ENCODE results near the gene CPSF7.
"Not testable (repeated sequence)": the region's sequence is repeated elsewhere in the genome, so short reads cannot be mapped to it uniquely, and the experiment has no call there.

CPSF7 gene

GRCh38 chr11:61442616-61443015 is 12.8 kb upstream of the CPSF7 start:
- Histone ChIP-seq H3K36me3 (ENCODE audit: control insufficient read depth in 1 of 2, insufficient read depth in 2 of 2, low read length in 2 of 2) (peaks cover 41 to 47% of the 10 kb centered on the region in 2 experiments), H2AFZ (ENCODE audit: insufficient read depth, low read length, poor library complexity) (no peak overlapping the region), H3K23ac (ENCODE audit: low read length) (no peak overlapping the region), H3K4me2 (ENCODE audit: low read length) (no peak overlapping the region), H3K27ac (ENCODE audit: low read depth, low read length) (no peak overlapping the region), H4K12ac (ENCODE audit: low read depth, low read length) (no peak overlapping the region), H3K79me1 (ENCODE audit: low read length) (peaks cover 2% of the 10 kb centered on the region), H3K4ac (ENCODE audit: low read depth, low read length) (no peak overlapping the region), H2BK120ac (ENCODE audit: insufficient read depth, low read length, poor library complexity) (no peak overlapping the region), H3K18ac (ENCODE audit: low read length) (no peak overlapping the region), H3K9ac (ENCODE audit: low read length) (no peak overlapping the region), H3K14ac (ENCODE audit: low read length) (no peak overlapping the region), H3K27me3 (ENCODE audit: insufficient read depth, low read length) (no peaks in the 10 kb centered on the region), H3K4me1 (ENCODE audit: control insufficient read depth in 1 of 2, insufficient read depth in 2 of 2, low read length in 2 of 2) (peaks cover 3 to 6% of the 10 kb centered on the region in 2 experiments), H3K79me2 (ENCODE audit: control insufficient read depth, insufficient read depth, low read length, poor library complexity) (no peaks in the 10 kb centered on the region), H4K91ac (ENCODE audit: low read depth, low read length) (no peak overlapping the region), H4K8ac (ENCODE audit: low read depth, low read length) (no peak overlapping the region), H2BK5ac (ENCODE audit: low read depth, low read length, poor library complexity) (no peak overlapping the region), H2BK12ac (ENCODE audit: low read length) (no peak overlapping the region), H2AK5ac (ENCODE audit: low read length) (no peak overlapping the region), H3K4me3 (ENCODE audit: low read depth, low read length) (no peak overlapping the region), H3K9me3 (ENCODE audit: insufficient read depth, low read depth, low read length) (no peaks in the 10 kb centered on the region)
- DNase-seq: peak; percentile 67
- WGBS (ENCODE audit: extremely low coverage, insufficient coverage, insufficient read length): no CpG with 5 or more reads among the region's 6 CpGs

- no peak overlapping the region for H2AFZ ChIP-seq (ENCODE audit: insufficient read depth, low read length, poor library complexity)
- no peak overlapping the region for H3K27ac ChIP-seq (ENCODE audit: low read depth, low read length)
- no peak overlapping the region for H3K14ac ChIP-seq (ENCODE audit: low read length)
- H3K79me2 ChIP-seq (ENCODE audit: control insufficient read depth, insufficient read depth, low read length, poor library complexity): peaks cover 5% of the 10 kb centered on the region
- H3K4me3 ChIP-seq (ENCODE audit: low read depth, low read length): no peak overlapping the region
- H3K27me3 ChIP-seq (ENCODE audit: insufficient read depth, low read length): no peaks in the 10 kb centered on the region
- H4K12ac ChIP-seq (ENCODE audit: low read depth, low read length): no peak overlapping the region
- H3K36me3 ChIP-seq (ENCODE audit: control insufficient read depth in 1 of 2, insufficient read depth in 2 of 2, low read length in 2 of 2): peaks cover 33 to 41% of the 10 kb centered on the region in 2 experiments
- no peak overlapping the region for H3K23ac ChIP-seq (ENCODE audit: low read length)
- H2BK12ac ChIP-seq (ENCODE audit: low read length): no peak overlapping the region
- no peak for DNase-seq
- WGBS (ENCODE audit: extremely low coverage, insufficient coverage, insufficient read length): no CpG with 5 or more reads among the region's 1 CpG
- no peak overlapping the region for H3K9ac ChIP-seq (ENCODE audit: low read length)
- peaks cover 8 to 11% of the 10 kb centered on the region in 2 experiments for H3K4me1 ChIP-seq (ENCODE audit: control insufficient read depth in 1 of 2, insufficient read depth in 2 of 2, low read length in 2 of 2)
- H4K91ac ChIP-seq (ENCODE audit: low read depth, low read length): no peak overlapping the region
- no peak overlapping the region for H2AK5ac ChIP-seq (ENCODE audit: low read length)
- no peak overlapping the region for H3K4me2 ChIP-seq (ENCODE audit: low read length)
- peaks cover 2% of the 10 kb centered on the region for H3K9me3 ChIP-seq (ENCODE audit: insufficient read depth, low read depth, low read length)
- H3K18ac ChIP-seq (ENCODE audit: low read length): no peak overlapping the region
- no peaks in the 10 kb centered on the region for H3K79me1 ChIP-seq (ENCODE audit: low read length)
- no peak overlapping the region for H2BK5ac ChIP-seq (ENCODE audit: low read depth, low read length, poor library complexity)
- no peak overlapping the region for H3K4ac ChIP-seq (ENCODE audit: low read depth, low read length)
- H2BK120ac ChIP-seq (ENCODE audit: insufficient read depth, low read length, poor library complexity): no peak overlapping the region
- no peak overlapping the region for H4K8ac ChIP-seq (ENCODE audit: low read depth, low read length)
These were observed 9.8 kb upstream of the CPSF7 start for GRCh38 chr11:61439615-61440014.

DNA sequence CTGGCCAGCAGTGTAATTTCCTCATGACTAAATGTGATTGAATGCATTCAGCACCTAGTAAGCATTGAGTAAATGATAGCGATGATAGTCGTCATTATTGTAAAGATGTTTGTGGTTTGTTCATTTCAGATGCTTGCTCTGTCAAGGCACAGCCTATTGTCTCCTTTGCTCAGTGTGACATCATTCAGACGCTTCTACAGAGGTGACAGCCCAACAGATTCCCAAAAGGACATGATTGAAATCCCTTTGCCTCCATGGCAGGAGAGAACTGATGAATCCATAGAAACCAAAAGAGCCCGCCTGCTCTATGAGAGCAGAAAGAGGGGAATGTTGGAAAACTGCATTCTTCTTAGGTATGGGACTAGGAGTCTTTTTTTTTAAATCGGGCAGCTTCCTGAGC is 7.7 kb upstream of the CPSF7 start:
- Histone ChIP-seq H3K18ac (ENCODE audit: low read length) (no peak overlapping the region), H2BK5ac (ENCODE audit: low read depth, low read length, poor library complexity) (no peak overlapping the region), H3K9ac (ENCODE audit: low read length) (no peak overlapping the region), H3K27me3 (ENCODE audit: insufficient read depth, low read length) (no peaks in the 10 kb centered on the region), H4K91ac (ENCODE audit: low read depth, low read length) (no peak overlapping the region), H3K4me3 (ENCODE audit: low read depth, low read length) (no peak overlapping the region), H3K9me3 (ENCODE audit: insufficient read depth, low read depth, low read length) (peaks cover 2% of the 10 kb centered on the region), H4K8ac (ENCODE audit: low read depth, low read length) (no peak overlapping the region), H2BK120ac (ENCODE audit: insufficient read depth, low read length, poor library complexity) (no peak overlapping the region), H3K36me3 (ENCODE audit: control insufficient read depth in 1 of 2, insufficient read depth in 2 of 2, low read length in 2 of 2) (peaks cover 23 to 35% of the 10 kb centered on the region in 2 experiments), H2AK5ac (ENCODE audit: low read length) (no peak overlapping the region), H3K27ac (ENCODE audit: low read depth, low read length) (peak overlapping the region; percentile 53), H2AFZ (ENCODE audit: insufficient read depth, low read length, poor library complexity) (no peak overlapping the region), H3K79me1 (ENCODE audit: low read length) (no peaks in the 10 kb centered on the region), H3K79me2 (ENCODE audit: control insufficient read depth, insufficient read depth, low read length, poor library complexity) (peaks cover 7% of the 10 kb centered on the region), H3K23ac (ENCODE audit: low read length) (no peak overlapping the region), H3K4me1 (ENCODE audit: control insufficient read depth in 1 of 2, insufficient read depth in 2 of 2, low read length in 2 of 2) (peaks cover 8 to 11% of the 10 kb centered on the region in 2 experiments), H3K4ac (ENCODE audit: low read depth, low read length) (no peak overlapping the region), H2BK12ac (ENCODE audit: low read length) (no peak overlapping the region), H4K12ac (ENCODE audit: low read depth, low read length) (no peak overlapping the region), H3K4me2 (ENCODE audit: low read length) (no peak overlapping the region), H3K14ac (ENCODE audit: low read length) (no peak overlapping the region)
- no CpG with 5 or more reads among the region's 5 CpGs for WGBS (ENCODE audit: extremely low coverage, insufficient coverage, insufficient read length)
- DNase-seq: peak; percentile 85 to 98

- not testable (repeated sequence) for H3K18ac ChIP-seq (ENCODE audit: low read length); H2BK12ac ChIP-seq (ENCODE audit: low read length); H3K4me1 ChIP-seq (ENCODE audit: control insufficient read depth in 1 of 2, insufficient read depth in 2 of 2, low read length in 2 of 2); H3K14ac ChIP-seq (ENCODE audit: low read length); H2AK5ac ChIP-seq (ENCODE audit: low read length); H2BK120ac ChIP-seq (ENCODE audit: insufficient read depth, low read length, poor library complexity); DNase-seq; H3K9ac ChIP-seq (ENCODE audit: low read length); H3K4me3 ChIP-seq (ENCODE audit: low read depth, low read length); H4K12ac ChIP-seq (ENCODE audit: low read depth, low read length); H3K23ac ChIP-seq (ENCODE audit: low read length); H2BK5ac ChIP-seq (ENCODE audit: low read depth, low read length, poor library complexity); H4K8ac ChIP-seq (ENCODE audit: low read depth, low read length); H3K9me3 ChIP-seq (ENCODE audit: insufficient read depth, low read depth, low read length); H3K27me3 ChIP-seq (ENCODE audit: insufficient read depth, low read length); H3K27ac ChIP-seq (ENCODE audit: low read depth, low read length); H2AFZ ChIP-seq (ENCODE audit: insufficient read depth, low read length, poor library complexity); H4K91ac ChIP-seq (ENCODE audit: low read depth, low read length)
- Histone ChIP-seq H3K36me3 (ENCODE audit: control insufficient read depth in 1 of 2, insufficient read depth in 2 of 2, low read length in 2 of 2) (peaks cover 13 to 25% of the 10 kb centered on the region in 2 experiments), H3K79me1 (ENCODE audit: low read length) (peaks cover 10% of the 10 kb centered on the region), H3K4me2 (ENCODE audit: low read length) (peak overlapping the region; percentile 10), H3K4ac (ENCODE audit: low read depth, low read length) (peak overlapping the region; percentile 39), H3K79me2 (ENCODE audit: control insufficient read depth, insufficient read depth, low read length, poor library complexity) (peaks cover 20% of the 10 kb centered on the region)
- no CpG with 5 or more reads among the region's 10 CpGs for WGBS (ENCODE audit: extremely low coverage, insufficient coverage, insufficient read length)
These were observed 1.1 kb upstream of the CPSF7 start for GRCh38 chr11:61430839-61431238.

Data from trophoblast cell (in vitro differentiated cells and primary cell).